LNCaP clone FGC (cell line): ENCODE data around the gene TCP11L2.

Experiments used
- DNase-seq: peaks from one replicate; pipeline ENCODE4 v3.0.0-alpha.2; 2011; ENCODE audit warnings: low read depth
- H3K4me3 ChIP-seq: 2 replicates; pipeline ENCODE4 v1.5.1; 2011; ENCODE audit warnings: mild to moderate bottlenecking, low read depth, low read length, control low read depth
- TF ChIP-seq, protein P1 (sequence below): IDR thresholded peaks from 2 replicates; pipeline ENCODE4 v1.5.1; 2012; ENCODE audit warnings: mild to moderate bottlenecking; ENCODE audit not compliant: control insufficient read depth, insufficient read depth; ENCODE audit errors: extremely low read depth

Gene TCP11L2

DNA sequence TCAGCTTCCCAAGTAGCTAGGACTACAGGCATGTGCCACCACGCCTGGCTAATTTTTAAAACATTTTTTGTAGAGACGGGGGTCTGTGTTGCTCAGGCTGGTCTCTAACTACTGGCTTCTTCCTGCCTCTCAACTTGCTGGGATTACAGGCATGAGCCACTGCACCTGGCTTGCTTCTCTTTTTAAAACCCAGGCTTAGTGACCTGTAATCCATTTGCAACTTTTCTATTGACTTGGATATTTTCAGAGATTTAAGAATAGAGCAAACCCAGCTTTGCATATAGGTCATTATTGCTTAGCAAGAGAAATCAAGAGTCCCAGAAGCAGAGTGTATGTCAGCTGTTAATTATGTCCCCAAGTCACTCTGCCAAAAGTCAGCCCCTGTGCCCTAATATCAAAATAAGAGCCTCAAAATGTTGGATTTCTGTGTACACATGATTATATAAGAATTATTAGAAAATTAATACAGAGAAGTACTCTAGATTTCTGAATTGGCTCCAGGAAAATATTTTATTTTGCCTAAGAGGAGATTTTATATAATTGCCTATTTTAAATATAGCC, 24.9 kb downstream of the TCP11L2 start:
- H3K4me3 ChIP-seq = no peak overlapping the region
- no peak for DNase-seq
- TF ChIP-seq, protein P1, sequence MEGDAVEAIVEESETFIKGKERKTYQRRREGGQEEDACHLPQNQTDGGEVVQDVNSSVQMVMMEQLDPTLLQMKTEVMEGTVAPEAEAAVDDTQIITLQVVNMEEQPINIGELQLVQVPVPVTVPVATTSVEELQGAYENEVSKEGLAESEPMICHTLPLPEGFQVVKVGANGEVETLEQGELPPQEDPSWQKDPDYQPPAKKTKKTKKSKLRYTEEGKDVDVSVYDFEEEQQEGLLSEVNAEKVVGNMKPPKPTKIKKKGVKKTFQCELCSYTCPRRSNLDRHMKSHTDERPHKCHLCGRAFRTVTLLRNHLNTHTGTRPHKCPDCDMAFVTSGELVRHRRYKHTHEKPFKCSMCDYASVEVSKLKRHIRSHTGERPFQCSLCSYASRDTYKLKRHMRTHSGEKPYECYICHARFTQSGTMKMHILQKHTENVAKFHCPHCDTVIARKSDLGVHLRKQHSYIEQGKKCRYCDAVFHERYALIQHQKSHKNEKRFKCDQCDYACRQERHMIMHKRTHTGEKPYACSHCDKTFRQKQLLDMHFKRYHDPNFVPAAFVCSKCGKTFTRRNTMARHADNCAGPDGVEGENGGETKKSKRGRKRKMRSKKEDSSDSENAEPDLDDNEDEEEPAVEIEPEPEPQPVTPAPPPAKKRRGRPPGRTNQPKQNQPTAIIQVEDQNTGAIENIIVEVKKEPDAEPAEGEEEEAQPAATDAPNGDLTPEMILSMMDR = no peak

DNA sequence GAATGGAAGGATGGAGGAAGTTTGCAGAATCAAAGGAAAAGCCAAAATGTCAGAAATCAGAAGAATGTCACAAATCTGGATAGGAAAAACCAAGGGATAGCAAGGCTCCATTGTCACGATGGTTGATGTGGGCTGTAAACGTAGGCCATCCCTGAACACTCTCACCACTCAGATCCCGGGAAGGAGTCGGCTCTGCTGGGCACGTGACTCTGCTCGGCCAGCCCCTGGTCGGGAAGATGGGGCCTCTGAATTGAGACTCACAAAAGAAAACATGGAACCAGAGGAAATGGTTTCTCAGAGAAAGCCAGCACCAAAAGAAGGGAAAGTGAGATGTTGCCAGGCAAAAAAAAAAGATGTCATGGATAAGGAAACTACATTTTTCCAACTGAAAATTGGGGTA, 26.2 kb downstream of the TCP11L2 start:
- no peak overlapping the region for H3K4me3 ChIP-seq
- DNase-seq = no peak
- TF ChIP-seq, protein P1 = no peak

DNA sequence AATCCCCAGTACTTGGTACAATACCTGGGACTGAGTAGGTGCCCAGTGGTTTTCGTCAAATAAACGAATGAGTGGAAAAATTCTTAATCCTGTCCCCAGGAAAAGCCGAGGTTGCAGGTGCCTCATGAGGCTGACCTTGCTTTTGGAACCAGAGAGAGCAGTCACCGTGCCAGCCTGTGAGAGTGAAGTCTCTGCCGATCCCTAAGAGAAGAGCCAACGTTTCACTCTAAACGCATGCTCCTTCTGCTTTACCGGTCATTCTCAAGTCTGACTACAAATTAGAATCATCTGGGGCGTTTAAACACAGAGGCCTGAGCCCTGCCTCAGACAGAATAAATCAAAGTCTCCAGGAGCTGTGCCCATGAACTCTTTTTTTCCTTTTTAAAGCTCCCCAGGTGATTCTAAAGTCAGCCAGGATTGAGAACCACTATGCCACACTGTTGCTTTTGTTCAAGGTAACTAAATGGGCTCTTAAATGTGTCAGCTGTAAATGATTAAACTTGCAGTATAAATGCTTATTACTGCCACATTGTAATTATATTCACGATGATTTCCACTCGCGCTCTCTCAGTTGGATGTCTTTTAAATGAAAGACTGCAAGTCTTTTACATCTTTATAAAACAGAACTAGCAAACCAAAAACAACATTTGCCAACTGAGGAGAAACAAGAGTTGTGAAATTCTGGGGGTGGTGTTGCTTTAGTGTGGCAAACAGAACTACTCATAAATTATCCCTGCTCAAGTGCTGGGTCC, 26.9 kb downstream of the TCP11L2 start:
- no peak overlapping the region for H3K4me3 ChIP-seq
- TF ChIP-seq, protein P1 = no peak
- DNase-seq = no peak

DNA sequence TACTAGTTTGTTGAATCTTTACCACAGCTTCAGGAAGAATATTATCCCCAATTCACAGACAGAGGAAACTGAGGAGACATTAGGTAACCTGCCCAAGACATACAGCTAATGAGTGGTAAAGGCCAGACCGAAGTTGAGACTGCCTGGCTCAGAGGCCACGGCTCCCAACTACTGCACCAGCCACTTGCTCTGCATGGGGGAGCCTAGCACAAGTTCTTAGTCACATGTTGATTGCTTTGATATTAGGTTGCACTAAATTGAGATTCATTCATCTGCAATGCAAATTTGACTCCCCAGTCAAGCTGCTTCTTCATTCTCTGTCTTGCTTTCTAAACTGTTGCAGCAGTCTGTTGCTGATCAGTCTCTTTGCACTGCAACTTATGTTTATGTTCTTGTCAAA, 29.1 kb downstream of the TCP11L2 start:
- H3K4me3 ChIP-seq = no peak overlapping the region
- DNase-seq = no peak
- TF ChIP-seq, protein P1 = no peak

DNA sequence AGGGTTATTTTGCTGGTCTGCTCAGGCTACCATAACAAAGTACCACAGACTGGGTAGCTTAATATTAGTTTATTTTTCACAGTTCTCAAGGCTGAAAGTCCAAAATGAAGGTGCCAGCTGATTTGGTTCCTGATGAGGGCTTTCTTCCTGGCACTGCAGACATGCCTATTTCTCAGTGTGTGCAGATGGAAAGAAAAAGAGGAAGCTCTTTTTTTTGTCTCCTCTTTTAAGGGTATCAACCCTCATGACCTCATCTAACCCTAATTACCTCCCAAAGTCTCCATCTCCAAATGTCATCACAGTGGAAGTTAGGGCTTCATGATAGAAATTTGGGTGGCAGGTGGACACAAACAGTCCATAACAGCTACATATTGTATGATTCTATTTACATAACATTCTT, 30.0 kb downstream of the TCP11L2 start:
- TF ChIP-seq, protein P1 = no peak
- no peak overlapping the region for H3K4me3 ChIP-seq
- DNase-seq = no peak

DNA sequence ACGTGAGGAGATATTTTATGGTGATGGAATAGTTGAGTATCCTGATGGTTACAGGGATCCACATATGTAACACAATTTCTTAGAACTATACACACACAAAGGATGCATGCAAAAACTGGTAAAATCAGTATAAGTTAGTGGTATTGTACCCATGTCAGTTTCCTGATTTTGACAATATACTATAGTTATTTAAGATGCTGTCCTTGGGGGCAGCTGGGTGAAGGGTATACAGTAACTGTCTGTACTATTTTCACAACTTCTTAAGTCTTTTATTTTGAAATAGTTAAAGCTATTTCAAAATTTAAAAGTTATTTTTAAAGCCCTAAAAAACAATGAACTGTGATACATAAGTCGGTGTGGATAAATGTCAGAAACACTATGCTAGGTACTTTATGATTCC, 30.5 kb downstream of the TCP11L2 start:
- DNase-seq = no peak
- H3K4me3 ChIP-seq = no peak overlapping the region
- TF ChIP-seq, protein P1 = no peak

DNA sequence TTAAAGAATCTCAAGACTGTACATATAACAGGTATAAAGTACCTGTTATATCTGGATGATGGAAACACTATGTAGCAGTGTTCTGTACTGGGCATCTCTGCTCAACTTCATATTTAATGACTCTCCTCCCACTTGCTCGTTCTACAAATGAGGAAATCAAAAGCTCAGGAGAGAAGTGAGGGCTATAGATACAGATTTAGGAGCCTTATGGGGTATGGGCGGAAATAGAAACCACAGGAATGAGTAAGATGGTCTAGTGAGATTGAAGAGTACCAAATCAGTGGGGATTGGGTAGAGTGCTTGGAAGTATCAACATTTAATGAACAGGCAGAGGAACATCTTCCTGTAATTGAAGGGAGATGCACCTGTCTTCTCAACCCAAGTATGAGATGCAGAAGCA, 31.2 kb downstream of the TCP11L2 start:
- no peak overlapping the region for H3K4me3 ChIP-seq
- TF ChIP-seq, protein P1 = no peak
- DNase-seq = no peak
